ENCODE data around the gene DENND4B.
"Not testable (repeated sequence)": the region's sequence is repeated elsewhere in the genome, so short reads cannot be mapped to it uniquely, and the experiment has no call there.

The DENND4B gene

GRCh38 chr1:153921803-153922075 is 24.8 kb downstream of the DENND4B start:
- H3K27me3 ChIP-seq (ENCODE audit: control insufficient read depth, insufficient read depth, low read length), result no peaks in the 10 kb centered on the region
- H3K27ac ChIP-seq (ENCODE audit: low read depth, low read length), result peak overlapping the region; percentile 79; the same call in 1 of the 2 replicates
- peaks cover 17% of the 10 kb centered on the region for H3K4me1 ChIP-seq (ENCODE audit: control insufficient read depth, insufficient read depth, low read length)
- H3K9me3 ChIP-seq (ENCODE audit: control insufficient read depth, insufficient read depth, low read depth, low read length), result no peaks in the 10 kb centered on the region
- H3K4me3 ChIP-seq (ENCODE audit: low read depth, low read length), result peak overlapping the region; percentile 83
- H3K9ac ChIP-seq (ENCODE audit: low read length), result peak overlapping the region; percentile 90
- H3K36me3 ChIP-seq (ENCODE audit: control insufficient read depth, insufficient read depth, low read length), result peaks cover 13% of the 10 kb centered on the region

- Histone ChIP-seq H3K9me3 (ENCODE audit: control insufficient read depth, insufficient read depth, low read depth, low read length) (no peaks in the 10 kb centered on the region), H3K27ac (ENCODE audit: low read depth, low read length) (peak overlapping the region; percentile 79; the same call in 1 of the 2 replicates), H3K9ac (ENCODE audit: low read length) (peak overlapping the region; percentile 90), H3K4me3 (ENCODE audit: low read depth, low read length) (peak overlapping the region; percentile 83), H3K4me1 (ENCODE audit: control insufficient read depth, insufficient read depth, low read length) (peaks cover 17% of the 10 kb centered on the region), H3K27me3 (ENCODE audit: control insufficient read depth, insufficient read depth, low read length) (no peaks in the 10 kb centered on the region), H3K36me3 (ENCODE audit: control insufficient read depth, insufficient read depth, low read length) (peaks cover 15% of the 10 kb centered on the region)
Measured at GRCh38 chr1:153921080-153921802, 25.3 kb downstream of the DENND4B start.

- Histone ChIP-seq H3K9me3 (ENCODE audit: control insufficient read depth, insufficient read depth, low read depth, low read length) (no peaks in the 10 kb centered on the region), H3K9ac (ENCODE audit: low read length) (peak overlapping the region; percentile 30), H3K27me3 (ENCODE audit: control insufficient read depth, insufficient read depth, low read length) (no peaks in the 10 kb centered on the region), H3K27ac (ENCODE audit: low read depth, low read length) (no peak overlapping the region), H3K4me1 (ENCODE audit: control insufficient read depth, insufficient read depth, low read length) (peaks cover 17% of the 10 kb centered on the region), H3K36me3 (ENCODE audit: control insufficient read depth, insufficient read depth, low read length) (peaks cover 17% of the 10 kb centered on the region), H3K4me3 (ENCODE audit: low read depth, low read length) (peak overlapping the region; percentile 83)
Measured at GRCh38 chr1:153919876-153920852, 26.4 kb downstream of the DENND4B start.

- H3K4me3 ChIP-seq (ENCODE audit: low read depth, low read length), result no peak overlapping the region
- H3K36me3 ChIP-seq (ENCODE audit: control insufficient read depth, insufficient read depth, low read length), result peaks cover 20% of the 10 kb centered on the region
- no peaks in the 10 kb centered on the region for H3K27me3 ChIP-seq (ENCODE audit: control insufficient read depth, insufficient read depth, low read length)
- no peaks in the 10 kb centered on the region for H3K9me3 ChIP-seq (ENCODE audit: control insufficient read depth, insufficient read depth, low read depth, low read length)
- no peak overlapping the region for H3K27ac ChIP-seq (ENCODE audit: low read depth, low read length)
- H3K9ac ChIP-seq (ENCODE audit: low read length), result no peak overlapping the region
- peaks cover 17% of the 10 kb centered on the region for H3K4me1 ChIP-seq (ENCODE audit: control insufficient read depth, insufficient read depth, low read length)
Measured at GRCh38 chr1:153916297-153916696, 30.2 kb downstream of the DENND4B start.

- Histone ChIP-seq H3K27me3 (ENCODE audit: control insufficient read depth, insufficient read depth, low read length) (no peaks in the 10 kb centered on the region), H3K9me3 (ENCODE audit: control insufficient read depth, insufficient read depth, low read depth, low read length) (no peaks in the 10 kb centered on the region), H3K9ac (ENCODE audit: low read length) (no peak overlapping the region), H3K36me3 (ENCODE audit: control insufficient read depth, insufficient read depth, low read length) (peaks cover 11% of the 10 kb centered on the region; the same call in 1 of the 2 replicates), H3K27ac (ENCODE audit: low read depth, low read length) (no peak overlapping the region), H3K4me1 (ENCODE audit: control insufficient read depth, insufficient read depth, low read length) (no peaks in the 10 kb centered on the region), H3K4me3 (ENCODE audit: low read depth, low read length) (no peak overlapping the region)
Measured at GRCh38 chr1:153912349-153912748, 34.2 kb downstream of the DENND4B start.

GRCh38 chr1:153910560-153910959 is 36.0 kb downstream of the DENND4B start:
- not testable (repeated sequence) for H3K9me3 ChIP-seq (ENCODE audit: control insufficient read depth, insufficient read depth, low read depth, low read length)

GRCh38 chr1:153908071-153908470 is 38.4 kb downstream of the DENND4B start:
- H3K27ac ChIP-seq (ENCODE audit: low read depth, low read length), result no peak overlapping the region
- no peak overlapping the region for H3K9ac ChIP-seq (ENCODE audit: low read length)
- no peaks in the 10 kb centered on the region for H3K4me1 ChIP-seq (ENCODE audit: control insufficient read depth, insufficient read depth, low read length)
- no peaks in the 10 kb centered on the region for H3K27me3 ChIP-seq (ENCODE audit: control insufficient read depth, insufficient read depth, low read length)
- H3K4me3 ChIP-seq (ENCODE audit: low read depth, low read length), result no peak overlapping the region
- H3K36me3 ChIP-seq (ENCODE audit: control insufficient read depth, insufficient read depth, low read length), result peaks cover 16% of the 10 kb centered on the region
- H3K9me3 ChIP-seq (ENCODE audit: control insufficient read depth, insufficient read depth, low read depth, low read length), result no peaks in the 10 kb centered on the region

More at GRCh38 chr1:153910560-153910959, 36.0 kb downstream of the DENND4B start:
- not testable (repeated sequence) for H3K27me3 ChIP-seq (ENCODE audit: control insufficient read depth, insufficient read depth, low read length); H3K27ac ChIP-seq (ENCODE audit: low read depth, low read length); H3K4me3 ChIP-seq (ENCODE audit: low read depth, low read length); H3K9ac ChIP-seq (ENCODE audit: low read length); H3K4me1 ChIP-seq (ENCODE audit: control insufficient read depth, insufficient read depth, low read length)
- peaks cover 14% of the 10 kb centered on the region for H3K36me3 ChIP-seq (ENCODE audit: control insufficient read depth, insufficient read depth, low read length)

- Histone ChIP-seq H3K9me3 (ENCODE audit: control insufficient read depth, insufficient read depth, low read depth, low read length) (no peaks in the 10 kb centered on the region), H3K4me3 (ENCODE audit: low read depth, low read length) (no peak overlapping the region), H3K4me1 (ENCODE audit: control insufficient read depth, insufficient read depth, low read length) (no peaks in the 10 kb centered on the region), H3K27me3 (ENCODE audit: control insufficient read depth, insufficient read depth, low read length) (no peaks in the 10 kb centered on the region), H3K27ac (ENCODE audit: low read depth, low read length) (no peak overlapping the region), H3K36me3 (ENCODE audit: control insufficient read depth, insufficient read depth, low read length) (peaks cover 13% of the 10 kb centered on the region), H3K9ac (ENCODE audit: low read length) (no peak overlapping the region)
Measured at GRCh38 chr1:153907134-153907533, 39.4 kb downstream of the DENND4B start.

GRCh38 chr1:153906396-153906795 is 40.1 kb downstream of the DENND4B start:
- Histone ChIP-seq H3K36me3 (ENCODE audit: control insufficient read depth, insufficient read depth, low read length) (peaks cover 13% of the 10 kb centered on the region), H3K9me3 (ENCODE audit: control insufficient read depth, insufficient read depth, low read depth, low read length) (no peaks in the 10 kb centered on the region), H3K9ac (ENCODE audit: low read length) (no peak overlapping the region), H3K4me1 (ENCODE audit: control insufficient read depth, insufficient read depth, low read length) (no peaks in the 10 kb centered on the region), H3K27me3 (ENCODE audit: control insufficient read depth, insufficient read depth, low read length) (no peaks in the 10 kb centered on the region), H3K4me3 (ENCODE audit: low read depth, low read length) (no peak overlapping the region), H3K27ac (ENCODE audit: low read depth, low read length) (no peak overlapping the region)

- H3K27me3 ChIP-seq (ENCODE audit: control insufficient read depth, insufficient read depth, low read length); H3K9ac ChIP-seq (ENCODE audit: low read length); H3K27ac ChIP-seq (ENCODE audit: low read depth, low read length); H3K4me3 ChIP-seq (ENCODE audit: low read depth, low read length); H3K4me1 ChIP-seq (ENCODE audit: control insufficient read depth, insufficient read depth, low read length); H3K9me3 ChIP-seq (ENCODE audit: control insufficient read depth, insufficient read depth, low read depth, low read length): not testable (repeated sequence)
- peaks cover 13% of the 10 kb centered on the region for H3K36me3 ChIP-seq (ENCODE audit: control insufficient read depth, insufficient read depth, low read length)
Measured at GRCh38 chr1:153905908-153906307, 40.6 kb downstream of the DENND4B start.

- Histone ChIP-seq H3K9me3 (ENCODE audit: control insufficient read depth, insufficient read depth, low read depth, low read length) (no peaks in the 10 kb centered on the region), H3K9ac (ENCODE audit: low read length) (no peak overlapping the region)
Measured at GRCh38 chr1:153903841-153904455, 42.6 kb downstream of the DENND4B start.

More at GRCh38 chr1:153903841-153904455, 42.6 kb downstream of the DENND4B start:
- H3K27ac ChIP-seq (ENCODE audit: low read depth, low read length), result no peak overlapping the region
- peaks cover 14% of the 10 kb centered on the region for H3K36me3 ChIP-seq (ENCODE audit: control insufficient read depth, insufficient read depth, low read length)
- H3K27me3 ChIP-seq (ENCODE audit: control insufficient read depth, insufficient read depth, low read length), result no peaks in the 10 kb centered on the region
- H3K4me3 ChIP-seq (ENCODE audit: low read depth, low read length), result no peak overlapping the region
- H3K4me1 ChIP-seq (ENCODE audit: control insufficient read depth, insufficient read depth, low read length), result no peaks in the 10 kb centered on the region
